Small intestine (tissue), 7 donors: ENCODE measurements around the gene C9orf78. TPM values are rescaled to one million over a fixed set of nuclear protein-coding genes. Genes with fewer than 3 reads are reported as not detected.

ENCODE experiments used
- DNase-seq, 2 donors: peaks; one replicate each; pipeline versions ENCODE4 v3.0.0 to v3.0.0-alpha.2; 2013
- FAIRE-seq: peaks from 2 replicates; lab custom pipeline; 2012; peaks lifted over from hg19 to GRCh38; lab: Jason Lieb, UNC
- H3K27ac ChIP-seq, 3 donors: one replicate each; pipeline ENCODE4 v1.5.1; 2013; ENCODE audit warnings: low read length in 2 of 3, mild to moderate bottlenecking in 2 of 3, control low read depth in 1 of 3, inconsistent platforms in 1 of 3, low read depth in 1 of 3, moderate library complexity in 1 of 3
- H3K27me3 ChIP-seq, 3 donors: one replicate each; pipeline ENCODE4 v1.6.1; 2013; ENCODE audit warnings: low read length in 3 of 3, inconsistent platforms in 1 of 3; ENCODE audit not compliant: control insufficient read depth in 3 of 3, insufficient read depth in 3 of 3
- H3K36me3 ChIP-seq, 3 donors: one replicate each; pipeline ENCODE4 v1.6.1; 2013; ENCODE audit warnings: low read length in 3 of 3, inconsistent platforms in 1 of 3, low read depth in 1 of 3, mild to moderate bottlenecking in 1 of 3, moderate library complexity in 1 of 3; ENCODE audit not compliant: control insufficient read depth in 3 of 3, insufficient read depth in 2 of 3
- H3K4me1 ChIP-seq, 3 donors: one replicate each; pipeline ENCODE4 v1.6.1; 2013; ENCODE audit warnings: low read length in 2 of 3, inconsistent platforms in 1 of 3, low read depth in 1 of 3, mild to moderate bottlenecking in 1 of 3, moderate library complexity in 1 of 3; ENCODE audit not compliant: control insufficient read depth in 3 of 3, insufficient read depth in 2 of 3
- H3K4me3 ChIP-seq, 3 donors: one replicate each; pipeline ENCODE4 v1.5.1; 2013; ENCODE audit warnings: low read length in 3 of 3, control low read depth in 1 of 3, inconsistent platforms in 1 of 3, low read depth in 1 of 3, mild to moderate bottlenecking in 1 of 3, moderate library complexity in 1 of 3
- H3K9me3 ChIP-seq, 2 donors: one replicate each; pipeline ENCODE4 v1.6.1; 2013; ENCODE audit warnings: low read depth in 1 of 2, low read length in 1 of 2; ENCODE audit not compliant: control insufficient read depth in 2 of 2, insufficient read depth in 1 of 2
- WGBS, 3 donors: extraction: QIAGEN DNeasy Blood & Tissue Kit; methylation state at CpG; one replicate each; pipeline ENCODE4 v1.1.7; 2013; 5-methylcytosine and 5-hydroxymethylcytosine counted together
- polyA plus RNA-seq, 4 donors: library from polyadenylated mRNA; stranded (reverse) in 3 of 4; unstranded in 1 of 4; fragments of 200-250 nt in 3 of 4; fragments of 120-200 nt in 1 of 4; gene quantifications; one replicate each; pipeline versions ENCODE4 v1.2.1 to v1.2.3, GENCODE V29; 2013
- donor health status: healthy with polysubstance abuse.
- donor health status: control.
- donor health status: control.
- donor health status: Bipolar disorder and iron deficiency.
- donor health status: healthy.

Gene C9orf78
- polyA plus RNA-seq, 4 donors, result 50.6 to 62.6 (median 59.4) TPM

DNA sequence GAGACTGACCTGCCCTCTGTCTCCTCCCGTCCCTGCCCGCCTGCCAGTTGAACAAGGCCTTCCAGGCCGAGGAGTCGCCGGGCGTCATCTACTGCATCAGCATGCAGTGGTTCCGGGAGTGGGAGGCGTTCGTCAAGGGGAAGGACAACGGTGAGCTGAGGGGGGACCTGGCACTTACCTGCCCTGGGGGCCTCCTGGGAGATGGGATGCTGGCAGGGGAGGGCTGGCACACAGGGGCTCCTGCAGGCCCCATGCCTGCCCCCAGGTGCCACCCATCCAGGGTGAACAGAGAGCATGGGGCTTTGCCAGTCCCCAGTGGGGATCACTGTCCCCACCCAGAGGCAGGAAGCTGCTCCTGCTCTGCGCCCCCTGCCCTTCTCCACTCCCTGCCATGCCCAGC is 43.2 kb upstream of the C9orf78 start:
- DNase-seq (no peak), FAIRE-seq (no peak)
- H3K27ac ChIP-seq, result no peak overlapping the region
- no peaks in the 10 kb centered on the region for H3K27me3 ChIP-seq
- no peaks in the 10 kb centered on the region for H3K9me3 ChIP-seq
- H3K36me3 ChIP-seq, result peaks cover 4 to 51% (median 5%) of the 10 kb centered on the region in 3 donors
- WGBS, 3 donors, result 92 to 95% (median 95%) methylated on average over 11 of the region's 11 CpGs
- H3K4me3 ChIP-seq, result no peak overlapping the region
- no peaks in the 10 kb centered on the region for H3K4me1 ChIP-seq

DNA sequence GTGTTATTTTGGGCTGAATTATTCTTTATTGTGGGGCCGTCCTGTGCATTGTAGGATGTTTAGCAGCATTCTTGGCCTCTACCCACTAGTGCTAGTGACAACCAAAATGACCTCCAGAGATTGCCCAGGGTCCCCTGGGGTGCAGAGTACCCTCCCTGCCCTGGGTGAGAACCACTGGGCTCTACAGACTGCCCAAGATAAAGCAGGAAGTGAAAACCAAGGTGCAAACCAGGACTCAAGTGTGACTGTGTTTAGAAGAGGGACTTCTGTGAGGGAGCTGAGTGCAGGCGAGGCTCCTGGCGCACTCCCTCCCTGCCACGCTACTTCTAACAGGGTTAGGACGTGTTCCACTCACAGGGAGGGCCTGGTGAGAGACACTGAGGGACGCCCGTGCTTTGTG is 41.7 kb upstream of the C9orf78 start:
- no peaks in the 10 kb centered on the region for H3K4me1 ChIP-seq
- H3K27me3 ChIP-seq, result no peaks in the 10 kb centered on the region
- no peak for DNase-seq
- WGBS, 3 donors, result 70 to 89% (median 86%) methylated on average over 7 of the region's 7 CpGs
- no peak overlapping the region for H3K27ac ChIP-seq
- H3K36me3 ChIP-seq, result peaks cover 3 to 43% (median 4%) of the 10 kb centered on the region in 3 donors
- FAIRE-seq, result no peak
- H3K4me3 ChIP-seq, result no peak overlapping the region
- no peaks in the 10 kb centered on the region for H3K9me3 ChIP-seq

DNA sequence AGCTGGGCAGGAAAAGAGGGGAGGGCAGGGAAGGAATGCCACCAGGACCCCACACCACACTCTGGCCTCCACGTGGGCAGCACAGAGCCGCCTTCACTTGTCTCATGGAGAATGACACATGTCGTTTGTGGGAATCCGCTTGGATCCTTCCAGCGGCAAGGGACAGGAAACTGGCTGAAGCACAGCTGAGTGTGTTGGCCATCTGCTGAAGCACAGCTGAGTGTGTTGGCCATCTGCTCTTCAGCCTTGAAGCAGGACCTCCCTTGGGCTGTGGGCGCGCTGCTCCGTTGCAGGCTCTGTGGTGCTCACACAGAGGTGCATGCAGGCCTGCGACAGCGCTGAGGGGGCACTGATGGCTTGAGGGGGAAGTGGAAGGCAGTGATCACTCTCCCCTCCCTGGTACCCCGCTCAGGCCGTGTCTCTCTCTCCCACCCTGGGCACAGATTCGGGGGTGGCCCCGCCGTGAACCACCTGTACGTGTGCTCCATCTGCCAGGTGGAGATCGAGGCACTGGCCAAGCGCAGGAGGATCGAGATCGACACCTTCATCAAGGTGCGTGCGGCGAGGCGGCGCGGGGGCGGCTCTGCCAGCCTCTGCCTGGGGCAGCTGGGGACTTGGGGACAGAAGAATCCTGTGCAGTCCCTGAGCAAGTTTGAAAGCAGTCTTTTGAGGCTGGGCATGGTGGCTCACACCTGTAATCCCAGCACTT is 40.8 kb upstream of the C9orf78 start:
- no peak overlapping the region for H3K4me3 ChIP-seq
- peaks cover 3 to 43% (median 4%) of the 10 kb centered on the region in 3 donors for H3K36me3 ChIP-seq
- DNase-seq (no peak), FAIRE-seq (no peak)
- no peaks in the 10 kb centered on the region for H3K4me1 ChIP-seq
- H3K27me3 ChIP-seq, result no peaks in the 10 kb centered on the region
- no peaks in the 10 kb centered on the region for H3K9me3 ChIP-seq
- H3K27ac ChIP-seq, result no peak overlapping the region
- 94 to 97% (median 96%) methylated on average over 26 to 27 of the region's 27 CpGs for WGBS, 3 donors

DNA sequence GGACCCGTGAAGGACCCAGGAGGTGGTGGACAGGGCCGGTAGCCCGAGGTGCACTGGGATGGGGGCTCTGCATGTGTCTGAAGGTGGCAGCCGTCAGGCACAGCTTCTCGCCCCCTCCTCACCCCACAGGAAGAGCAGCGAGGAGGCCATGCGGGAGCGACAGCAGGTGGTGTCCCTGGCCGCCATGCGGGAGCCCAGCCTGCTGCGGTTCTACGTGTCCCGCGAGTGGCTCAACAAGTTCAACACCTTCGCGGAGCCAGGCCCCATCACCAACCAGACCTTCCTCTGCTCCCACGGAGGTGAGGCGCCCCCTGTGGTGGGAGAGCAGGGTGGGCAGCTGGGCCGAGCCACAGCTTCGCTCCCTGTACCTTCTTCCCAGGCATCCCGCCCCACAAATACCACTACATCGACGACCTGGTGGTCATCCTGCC is 40.1 kb upstream of the C9orf78 start:
- H3K27ac ChIP-seq, result no peak overlapping the region

DNA sequence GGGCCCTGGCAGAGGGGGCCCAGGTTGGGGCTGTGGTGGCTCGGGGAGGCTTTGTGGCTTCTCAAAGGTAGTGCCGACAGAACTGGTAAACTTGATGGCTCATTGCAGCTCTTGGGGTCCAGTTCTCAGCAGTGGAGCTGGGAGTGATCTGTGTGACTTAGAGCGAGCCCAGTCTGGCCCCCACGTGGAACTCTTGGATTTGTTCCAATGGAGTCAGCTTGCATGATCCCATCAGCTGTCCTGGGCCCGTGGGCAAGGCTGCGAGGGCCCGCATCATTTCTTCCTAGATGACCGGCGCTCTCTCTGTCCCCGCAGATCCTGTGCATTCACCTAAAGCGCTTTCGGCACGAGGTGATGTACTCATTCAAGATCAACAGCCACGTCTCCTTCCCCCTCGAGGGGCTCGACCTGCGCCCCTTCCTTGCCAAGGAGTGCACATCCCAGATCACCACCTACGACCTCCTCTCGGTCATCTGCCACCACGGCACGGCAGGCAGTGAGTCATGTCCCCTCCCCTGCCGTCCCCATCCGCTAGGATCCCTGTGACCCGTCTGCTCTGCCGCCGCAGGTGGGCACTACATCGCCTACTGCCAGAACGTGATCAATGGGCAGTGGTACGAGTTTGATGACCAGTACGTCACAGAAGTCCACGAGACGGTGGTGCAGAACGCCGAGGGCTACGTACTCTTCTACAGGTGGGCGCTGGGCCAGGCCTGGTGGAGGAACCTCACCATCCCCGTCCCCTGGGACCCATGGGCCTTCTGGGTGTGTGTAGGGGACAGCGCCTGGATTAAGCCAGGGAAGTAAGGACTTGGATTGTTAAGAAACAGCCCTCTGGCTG is 39.4 kb upstream of the C9orf78 start:
- no peak for FAIRE-seq

More for the DNA sequence above, 40.1 kb upstream of the C9orf78 start:
- no peak overlapping the region for H3K4me3 ChIP-seq
- H3K36me3 ChIP-seq, result peaks cover 3 to 47% (median 4%) of the 10 kb centered on the region in 3 donors
- no peaks in the 10 kb centered on the region for H3K9me3 ChIP-seq
- 85 to 97% (median 94%) methylated on average over 23 of the region's 23 CpGs for WGBS, 3 donors
- no peaks in the 10 kb centered on the region for H3K4me1 ChIP-seq
- FAIRE-seq, result no peak
- no peak for DNase-seq
- H3K27me3 ChIP-seq, result no peaks in the 10 kb centered on the region

DNA sequence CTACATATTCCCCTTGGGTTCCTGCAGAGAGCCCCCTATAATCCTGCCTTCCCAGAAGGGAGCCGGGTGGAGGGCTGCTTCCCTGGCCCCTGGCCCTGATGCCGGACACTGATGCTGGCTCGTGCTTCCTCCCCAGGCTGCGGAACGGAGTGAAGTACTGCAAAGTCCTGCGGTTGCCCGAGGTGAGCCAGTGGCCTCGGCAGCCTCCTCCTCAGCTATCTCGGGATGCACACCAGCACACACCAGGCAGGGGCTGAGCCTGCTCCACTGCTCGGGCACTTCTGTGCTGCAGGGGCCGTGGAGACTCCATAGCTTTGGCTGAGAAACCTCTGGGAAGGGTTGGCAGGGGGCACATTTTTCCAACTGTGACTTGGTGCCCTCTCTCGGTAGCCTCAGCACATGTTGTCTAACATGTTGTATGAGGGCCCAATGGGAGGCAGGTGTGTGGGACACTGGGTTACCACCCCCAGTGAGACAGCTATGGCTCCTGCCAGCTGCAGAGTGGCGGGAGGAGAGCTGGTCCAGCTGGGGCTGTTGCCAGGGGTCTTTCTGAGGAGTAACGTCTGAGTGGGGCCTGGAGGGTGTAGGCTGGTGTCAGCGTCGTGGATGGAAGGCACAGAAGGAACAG is 38.6 kb upstream of the C9orf78 start:
- FAIRE-seq, result no peak

More for the DNA sequence above, 39.4 kb upstream of the C9orf78 start:
- no peaks in the 10 kb centered on the region for H3K4me1 ChIP-seq
- no peak overlapping the region for H3K4me3 ChIP-seq
- no peak overlapping the region for H3K27ac ChIP-seq
- H3K27me3 ChIP-seq, result no peaks in the 10 kb centered on the region
- DNase-seq, result no peak
- WGBS, 3 donors, result 90 to 96% (median 94%) methylated on average over 38 of the region's 38 CpGs
- no peaks in the 10 kb centered on the region for H3K9me3 ChIP-seq
- peaks cover 3 to 54% (median 4%) of the 10 kb centered on the region in 3 donors for H3K36me3 ChIP-seq

DNA sequence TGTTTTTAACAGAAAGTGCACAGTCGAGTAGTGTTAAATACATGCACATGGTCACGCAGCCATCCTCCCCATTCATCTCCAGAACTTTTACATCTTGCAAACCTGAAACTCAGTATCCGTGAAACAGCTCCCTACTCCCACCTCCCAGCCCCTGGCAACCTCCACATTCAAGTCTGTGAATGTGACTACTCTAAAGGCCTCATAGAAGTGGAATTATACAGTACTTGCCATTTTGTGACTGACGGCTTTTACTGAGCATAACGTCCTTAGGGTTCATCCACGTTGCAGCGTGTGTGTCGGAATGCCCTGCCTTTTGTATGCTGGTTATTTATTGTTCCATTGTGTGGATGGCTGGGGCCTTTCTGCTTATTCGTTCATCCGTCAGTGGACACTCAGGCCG is 36.0 kb upstream of the C9orf78 start:
- no peak overlapping the region for H3K27ac ChIP-seq
- H3K4me1 ChIP-seq, result no peaks in the 10 kb centered on the region
- FAIRE-seq (no peak), DNase-seq (no peak)
- WGBS, 3 donors, result 92 to 97% (median 96%) methylated on average over 10 to 11 of the region's 11 CpGs
- H3K36me3 ChIP-seq, result peaks cover 0 to 71% (median 5%) of the 10 kb centered on the region in 3 donors
- H3K4me3 ChIP-seq, result no peak overlapping the region
- no peaks in the 10 kb centered on the region for H3K27me3 ChIP-seq
- no peaks in the 10 kb centered on the region for H3K9me3 ChIP-seq

More for the DNA sequence above, 38.6 kb upstream of the C9orf78 start:
- no peak for DNase-seq
- H3K4me3 ChIP-seq, result no peak overlapping the region
- 87 to 89% (median 88%) methylated on average over 16 of the region's 16 CpGs for WGBS, 3 donors
- H3K36me3 ChIP-seq, result peaks cover 3 to 62% (median 4%) of the 10 kb centered on the region in 3 donors
- H3K4me1 ChIP-seq, result no peaks in the 10 kb centered on the region
- no peaks in the 10 kb centered on the region for H3K9me3 ChIP-seq
- H3K27me3 ChIP-seq, result no peaks in the 10 kb centered on the region
- H3K27ac ChIP-seq, result no peak overlapping the region
